ENCODE data around the gene SETD7. TPM values are rescaled to one million over a fixed set of nuclear protein-coding genes. Genes with fewer than 3 reads are reported as not detected.
A peak's percentile ranks its signal among the peaks of the same experiment; 100 is the strongest.

SETD7 gene
- total and polyA plus RNA-seq, 2 experiments from 2014 or later = 1.1 to 4.2 TPM

GRCh38 chr4:139555705-139556070 lies 331 bp downstream of the SETD7 start (continued):
- TF ChIP-seq ZNF462 (CRISPR knock-in tag; IDR thresholded peaks at IDR 0.05) (no peak), CTCF (conservative IDR thresholded peaks at IDR 0.05; ENCODE audit: low read depth in 2 of 2) (no peak)

GRCh38 chr4:139554893-139555704 lies 920 bp downstream of the SETD7 start:
- Mint-ChIP-seq H3K4me1 (peaks cover 55% of the 10 kb centered on the region), H3K9me3 (no peaks in the 10 kb centered on the region; the same call in 1 of the 3 replicates), H3K4me3 (peak overlapping the region; percentile 87), H3K36me3 (ENCODE audit: low read depth) (no peaks in the 10 kb centered on the region; the same call in 2 of the 3 replicates), H3K27me3 (ENCODE audit: insufficient read depth, low read depth, poor library complexity) (peaks cover 56% of the 10 kb centered on the region), H3K27ac (no peak overlapping the region)
- Histone ChIP-seq H3K9me2 (ENCODE audit: insufficient read depth) (no peaks in the 10 kb centered on the region), H3K4me3 (peak overlapping the region; percentile 87), H2AFZ (peak overlapping the region; percentile 97), H3K36me3 (ENCODE audit: insufficient read depth) (no peaks in the 10 kb centered on the region), H3K4me1 (ENCODE audit: insufficient read depth) (peaks cover 38% of the 10 kb centered on the region), H3K4me2 (peak overlapping the region; percentile 98), H3K27ac (ENCODE audit: low read depth) (no peak overlapping the region), H3F3A (replicated peaks; ENCODE audit: low read depth) (0 out of 2 replicates have a peak, but pooled peaks cover 7% of the 10 kb centered on the region), H3K79me2 (replicated peaks; ENCODE audit: insufficient read depth) (no peaks in the 10 kb centered on the region), H4K20me1 (replicated peaks; ENCODE audit: insufficient read depth) (no peaks in the 10 kb centered on the region), H3K27me3 (ENCODE audit: insufficient read depth) (peaks cover 72% of the 10 kb centered on the region)
- ATAC-seq = peak; percentile 14
- peak; percentile 80 for DNase-seq (ENCODE audit: low spot score)
- no peak for TF ChIP-seq NANOG (IDR thresholded peaks at IDR 0.05; ENCODE audit: borderline replicate concordance)
- 0 out of 2 replicates have a peak, but pooled peaks have one; percentile 27 for TF ChIP-seq CREB1 (CRISPR knock-in tag; IDR thresholded peaks at IDR 0.05; ENCODE audit: low read depth)
- TF ChIP-seq JUNB (IDR thresholded peaks at IDR 0.05; ENCODE audit: unreplicated experiment) = no peak
